ENCODE data around the gene TLE3.

- no peak for TF ChIP-seq GTF2F1 (IDR thresholded peaks at IDR 0.05; ENCODE audit: low read length)
- no peak for TF ChIP-seq NFRKB (IDR thresholded peaks at IDR 0.05)
- TF ChIP-seq ZNF75D (CRISPR knock-in tag; IDR thresholded peaks at IDR 0.05; ENCODE audit: borderline replicate concordance): no peak
- no peak for TF ChIP-seq CTCF (CRISPR knock-in tag; IDR thresholded peaks at IDR 0.05)
- TF ChIP-seq JUN (CRISPR knock-in tag; IDR thresholded peaks at IDR 0.05): no peak
- TF ChIP-seq ZBTB33 (CRISPR knock-in tag; IDR thresholded peaks at IDR 0.05): no peak
- TF ChIP-seq PAF1 (CRISPR knock-in tag; IDR thresholded peaks at IDR 0.05): no peak
- TF ChIP-seq ZKSCAN8 (CRISPR knock-in tag; IDR thresholded peaks at IDR 0.05; ENCODE audit: borderline replicate concordance): no peak
- no peak for TF ChIP-seq BRF2 (CRISPR knock-in tag; IDR thresholded peaks at IDR 0.05)
Observed at GRCh38 chr15:70094690-70095311, 2.9 kb downstream of the TLE3 start.
